GM19438 (cell line): ENCODE measurements around the gene KRR1.

Experiments used
- ATAC-seq: cut with Tn5 transposase; IDR thresholded peaks from one replicate; pipeline ENCODE4 v1.9.1; 2021; ENCODE audit warnings: low read depth; ENCODE audit not compliant: unreplicated experiment

The KRR1 gene

DNA sequence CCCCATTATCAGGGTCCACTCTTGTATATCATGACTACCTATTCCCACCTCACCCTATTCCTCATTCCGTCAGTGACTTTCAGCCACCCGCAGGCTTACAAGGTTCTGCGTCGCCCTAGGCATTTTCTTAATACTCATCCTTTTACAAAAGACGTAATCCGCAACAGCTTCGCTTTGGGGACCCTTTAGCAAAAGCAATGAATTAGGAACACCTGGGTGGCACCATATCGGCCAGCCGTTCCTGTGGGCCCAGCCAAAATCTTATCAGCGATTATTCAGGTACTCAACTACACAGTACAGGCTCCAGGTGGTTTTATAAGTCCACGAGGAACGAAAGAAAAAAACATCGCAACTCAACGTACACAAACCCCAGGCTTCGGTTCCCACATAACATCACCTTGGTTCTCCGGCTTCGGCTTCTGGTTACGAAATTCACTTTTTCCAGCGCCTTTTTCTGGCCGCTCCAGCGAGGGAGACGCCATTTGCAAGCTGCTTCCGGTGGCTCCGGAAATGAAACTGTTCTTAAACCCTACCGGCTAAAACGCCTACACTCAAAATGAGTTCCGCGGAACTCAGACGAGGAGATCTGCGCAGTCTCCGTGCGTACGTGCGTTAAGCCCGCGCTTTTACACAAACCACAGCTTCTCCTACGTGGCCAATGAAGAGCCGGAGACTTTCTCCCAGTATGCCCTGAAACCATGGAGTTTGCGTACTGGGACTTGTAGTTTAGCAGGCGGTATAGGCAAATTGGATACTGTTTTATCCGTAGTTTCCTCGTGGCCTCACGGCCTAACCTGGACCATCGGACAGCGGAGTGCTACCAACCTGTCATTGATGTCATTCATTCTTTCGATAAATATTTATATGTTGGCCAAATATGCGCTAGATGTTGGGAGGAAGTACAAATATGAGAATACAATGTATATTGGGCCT is at the start of gene KRR1:
TSS of gene KRR1 (minus strand) at position 494 of the 933 bp plus-strand sequence. CDS start at position 482, 12 bp downstream.
- peak; percentile 99 for ATAC-seq

DNA sequence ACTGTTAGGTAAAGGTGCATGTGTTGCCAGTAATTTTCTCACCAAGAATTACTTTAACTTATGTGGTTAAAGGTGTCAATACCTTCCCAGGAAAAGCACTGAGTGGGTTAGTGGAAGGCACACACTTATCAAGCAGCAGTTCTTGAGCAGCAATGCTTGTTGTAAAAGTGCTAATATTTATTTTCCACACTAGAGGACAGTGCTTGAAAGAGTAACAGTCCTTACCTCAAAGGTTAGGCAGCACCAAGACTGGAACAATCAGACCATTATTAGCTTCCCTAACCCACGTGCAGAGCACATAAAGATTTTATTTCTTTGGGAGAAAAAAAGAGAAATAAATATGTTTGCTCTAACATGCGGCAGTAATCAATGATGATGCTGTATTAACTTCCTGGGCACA is 48.8 kb upstream of the KRR1 start:
- no peak for ATAC-seq

DNA sequence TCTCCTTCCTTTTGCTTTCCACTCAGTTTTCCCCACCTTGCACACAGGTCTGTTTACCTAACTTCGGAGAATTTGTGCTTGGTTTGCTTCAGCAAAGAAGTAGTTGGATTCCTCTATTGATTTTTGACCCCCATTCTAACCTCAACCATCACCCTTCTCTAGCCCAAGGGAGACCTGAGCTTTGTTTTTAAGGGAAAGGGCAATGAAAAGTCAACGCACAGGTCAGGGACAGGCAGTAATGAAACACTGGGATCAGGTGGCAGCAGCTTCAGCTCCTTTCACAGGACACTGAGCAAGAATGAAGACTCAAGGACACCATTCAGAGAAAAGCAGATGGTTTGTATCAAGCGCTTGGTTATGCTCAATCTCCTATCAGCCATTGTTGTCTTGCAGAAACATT is 46.9 kb upstream of the KRR1 start:
- no peak for ATAC-seq

DNA sequence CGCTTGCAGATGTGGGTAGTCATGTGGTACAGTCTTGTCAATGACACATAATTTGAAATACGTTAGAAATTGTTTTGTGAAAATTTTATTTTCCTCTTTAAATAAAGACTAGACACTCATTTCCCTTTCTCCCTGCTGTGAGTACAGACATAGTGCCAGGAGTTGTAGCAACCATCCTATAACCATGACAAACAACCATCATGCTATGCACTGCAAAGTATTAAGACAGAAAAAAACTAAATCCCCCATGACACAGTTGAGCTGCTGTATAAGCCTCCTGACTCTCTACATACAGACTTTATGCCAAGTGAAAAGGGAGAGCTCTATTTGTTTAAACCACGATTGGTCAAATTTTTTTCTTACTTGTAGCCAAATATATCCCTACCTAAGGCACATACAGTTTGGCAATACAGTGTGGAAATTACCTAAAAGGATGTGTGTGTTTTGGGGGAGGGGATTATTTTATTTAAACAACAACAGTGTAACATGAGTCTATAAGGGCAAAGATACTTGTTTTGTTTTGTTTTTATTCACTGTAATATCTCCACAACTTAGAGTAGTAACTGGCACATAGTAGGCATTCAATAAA is 45.0 kb upstream of the KRR1 start:
- ATAC-seq = no peak

DNA sequence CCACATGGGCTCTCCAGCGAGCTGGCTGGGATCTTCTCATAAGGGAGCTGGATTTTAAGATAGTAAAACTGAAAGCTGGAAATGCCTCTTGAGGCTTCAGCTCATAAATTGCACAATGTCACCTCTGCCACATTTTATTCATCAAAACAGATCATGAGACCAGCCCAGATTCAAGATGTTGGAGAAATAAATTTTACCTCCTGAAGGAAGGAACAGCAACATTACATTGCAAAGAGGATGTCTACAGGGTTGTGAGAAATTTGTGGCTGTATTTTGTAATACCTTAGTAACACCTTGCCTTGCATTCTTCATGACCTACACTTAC is 43.1 kb upstream of the KRR1 start:
- ATAC-seq = no peak

DNA sequence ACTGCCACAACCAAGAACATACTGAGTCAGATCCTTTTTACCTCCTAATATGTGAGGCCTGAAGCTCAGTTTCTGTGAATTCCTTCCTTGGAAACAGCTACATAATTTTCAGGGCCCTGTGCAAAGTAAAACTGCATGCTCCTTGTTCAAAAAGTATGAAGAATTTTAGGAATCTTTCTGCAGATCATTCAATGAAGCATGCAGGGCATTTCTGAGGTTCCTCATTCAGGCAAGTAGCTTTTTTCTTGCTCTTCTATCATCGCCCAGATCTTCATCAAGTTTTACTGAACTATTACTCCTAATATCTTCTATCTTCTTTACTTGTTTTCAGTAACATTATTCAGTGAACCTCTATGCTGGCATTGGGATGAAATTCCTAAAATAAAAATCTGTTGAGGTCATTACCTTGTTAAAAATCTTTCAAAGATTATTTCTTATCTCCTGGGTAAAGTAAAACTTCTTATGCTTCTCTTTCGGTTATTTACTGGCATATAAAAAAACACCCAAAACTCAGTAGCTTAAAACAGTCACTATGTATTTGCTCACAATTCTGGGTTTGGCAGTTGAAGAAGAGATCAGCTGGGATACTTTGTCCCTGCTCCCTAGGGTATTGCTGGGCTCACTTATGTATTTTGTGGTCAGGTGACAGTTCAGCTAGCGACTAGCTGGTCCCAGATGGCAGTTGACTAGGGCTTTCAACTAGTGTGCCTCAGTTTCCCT is 42.6 kb upstream of the KRR1 start:
- ATAC-seq = no peak

DNA sequence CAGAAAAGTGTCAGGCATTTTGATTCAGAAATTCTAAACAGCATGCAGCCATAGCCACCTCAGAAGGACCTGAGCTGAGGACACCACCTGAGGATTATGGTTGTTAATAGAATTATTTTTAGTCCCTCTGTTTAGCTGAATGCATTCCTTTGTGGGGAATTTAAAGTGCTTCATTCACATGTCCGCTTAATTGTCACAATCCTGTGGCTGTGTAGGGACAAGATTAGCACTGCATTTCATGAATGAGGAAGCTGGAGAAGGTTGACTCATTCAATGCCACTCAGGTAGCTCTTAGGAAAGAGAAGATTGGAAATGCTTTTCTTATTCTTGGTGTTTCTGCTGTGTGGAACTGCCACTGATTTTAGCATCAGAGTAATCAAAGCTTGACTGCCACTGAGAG is 42.0 kb upstream of the KRR1 start:
- no peak for ATAC-seq

DNA sequence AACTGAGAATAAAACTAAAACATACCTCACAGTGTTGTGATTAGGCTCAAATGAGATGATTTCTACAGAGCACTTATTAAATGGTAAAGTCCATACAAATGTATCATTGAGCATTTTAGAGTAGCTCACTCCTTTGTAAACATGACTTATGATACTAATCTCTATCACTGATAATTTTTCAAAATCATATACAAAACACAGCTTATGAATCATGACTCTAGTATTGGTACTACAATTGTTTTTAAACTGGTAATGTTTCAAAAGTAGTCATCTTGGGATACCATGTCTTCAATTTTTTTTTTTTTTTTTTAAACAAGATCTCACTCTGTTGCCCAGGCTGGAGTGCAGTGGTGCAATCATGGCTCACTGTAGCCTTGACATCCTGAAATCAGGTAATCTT is 40.1 kb upstream of the KRR1 start:
- ATAC-seq = no peak

DNA sequence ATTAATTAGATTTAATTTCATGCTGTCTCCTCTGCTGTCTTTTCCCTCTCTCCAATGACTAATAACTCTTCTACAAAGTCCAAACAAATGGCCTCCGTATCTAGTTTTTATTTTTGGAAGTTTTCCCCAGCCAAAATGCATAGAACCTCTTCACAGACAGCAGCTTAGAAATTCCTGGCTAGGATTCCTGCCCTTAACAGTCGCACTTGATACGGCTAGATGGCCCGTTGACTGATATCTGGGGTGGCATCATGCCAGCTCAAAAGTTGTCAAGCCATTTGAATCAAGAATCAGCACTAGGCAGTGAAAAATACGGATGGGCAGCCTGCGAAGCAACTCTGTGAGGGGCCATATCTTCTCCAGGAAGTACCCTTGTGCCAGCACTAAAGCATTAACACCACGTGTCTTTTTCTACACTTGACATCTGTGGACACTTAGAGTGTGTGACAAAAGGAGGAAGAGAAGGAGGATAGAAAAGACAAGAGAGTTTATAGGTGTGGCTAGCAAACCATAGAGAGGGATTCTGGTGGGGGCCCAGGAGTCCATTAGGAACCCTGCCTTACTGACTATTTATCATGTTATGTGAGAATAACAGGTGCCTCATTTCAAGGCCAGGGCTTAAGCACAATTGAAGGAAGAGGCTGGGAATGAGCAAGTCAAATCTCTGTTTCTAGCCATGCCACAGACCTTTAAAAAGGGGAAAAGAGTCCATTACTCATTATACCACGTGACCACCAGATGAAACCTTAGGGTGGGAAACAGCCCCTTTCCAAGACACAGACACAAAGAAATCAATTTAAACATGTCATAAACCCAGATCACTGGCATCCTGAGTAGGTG is 39.2 kb upstream of the KRR1 start:
- ATAC-seq = no peak

DNA sequence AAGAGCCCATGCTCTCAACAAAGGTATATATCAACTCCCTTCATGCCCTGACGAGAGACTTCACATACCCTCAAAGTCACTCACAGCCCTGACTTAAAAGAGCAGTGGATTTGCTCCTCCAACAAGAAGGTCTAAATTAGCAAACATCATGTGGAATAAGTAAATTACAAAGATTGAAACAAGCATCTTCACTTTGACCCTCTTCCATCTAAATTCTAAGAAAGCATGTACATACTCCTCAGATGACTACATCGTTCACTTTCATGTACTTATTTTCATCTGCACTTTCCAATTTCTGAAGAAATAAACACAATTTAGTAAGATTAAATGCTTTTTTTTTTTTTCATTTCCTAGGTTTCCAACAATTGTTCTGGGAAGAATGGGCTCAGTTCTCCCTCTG is 38.6 kb upstream of the KRR1 start:
- no peak for ATAC-seq

DNA sequence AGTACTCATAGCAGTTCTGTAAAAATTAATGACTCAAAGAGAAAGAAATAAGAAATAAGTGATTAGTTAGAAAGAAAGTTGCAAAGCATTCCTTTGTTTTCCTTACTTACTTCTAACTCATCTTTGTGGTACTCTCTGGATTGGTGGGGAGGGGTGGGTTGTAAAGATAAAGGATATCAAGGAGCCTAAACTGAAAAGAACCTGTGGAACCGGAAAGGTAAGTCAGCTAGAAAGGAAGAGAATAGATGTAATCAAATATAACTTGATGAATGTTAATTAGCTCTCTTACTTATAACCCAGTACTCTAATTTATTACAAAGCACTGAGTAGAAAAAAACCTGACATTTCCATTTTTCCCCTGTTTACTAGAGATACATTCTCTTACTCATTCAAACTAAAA is 37.5 kb upstream of the KRR1 start:
- no peak for ATAC-seq

DNA sequence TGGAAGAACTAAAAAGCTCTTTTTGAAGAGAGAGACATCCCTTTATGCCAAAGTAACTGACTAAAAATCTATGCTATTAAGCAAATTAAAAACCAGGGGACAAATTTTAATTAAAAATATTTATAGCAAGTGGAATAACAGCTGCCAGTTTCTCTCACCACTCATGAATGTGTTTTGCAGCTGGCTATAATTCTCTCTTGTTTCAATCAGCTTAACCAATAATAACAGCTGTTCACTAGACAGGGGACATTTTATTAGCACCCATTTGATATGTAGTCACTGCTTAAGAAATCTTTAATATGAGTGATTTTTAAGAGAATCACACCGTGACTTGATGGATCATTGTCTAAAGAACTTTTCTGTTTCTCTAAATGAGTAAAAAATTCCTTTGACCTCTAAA is 34.2 kb upstream of the KRR1 start:
- no peak for ATAC-seq

DNA sequence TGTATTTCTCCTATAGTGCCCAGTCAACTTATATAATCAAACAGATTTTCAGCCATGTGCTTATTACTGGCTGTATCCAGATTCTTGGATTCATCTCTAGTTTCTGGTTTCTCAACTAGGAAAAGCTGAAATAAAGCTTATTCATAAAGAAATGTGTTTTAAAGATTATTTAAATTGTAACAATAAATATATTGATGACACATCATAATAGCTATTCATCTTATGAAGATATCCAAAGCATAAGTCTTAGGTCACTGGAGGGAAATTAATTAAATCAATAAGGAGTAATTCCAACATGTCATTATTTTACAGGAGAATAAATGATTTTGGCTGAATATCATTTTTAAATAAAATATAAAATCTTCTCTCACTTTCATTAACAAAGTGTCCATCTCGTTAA is 32.1 kb upstream of the KRR1 start:
- ATAC-seq = no peak

DNA sequence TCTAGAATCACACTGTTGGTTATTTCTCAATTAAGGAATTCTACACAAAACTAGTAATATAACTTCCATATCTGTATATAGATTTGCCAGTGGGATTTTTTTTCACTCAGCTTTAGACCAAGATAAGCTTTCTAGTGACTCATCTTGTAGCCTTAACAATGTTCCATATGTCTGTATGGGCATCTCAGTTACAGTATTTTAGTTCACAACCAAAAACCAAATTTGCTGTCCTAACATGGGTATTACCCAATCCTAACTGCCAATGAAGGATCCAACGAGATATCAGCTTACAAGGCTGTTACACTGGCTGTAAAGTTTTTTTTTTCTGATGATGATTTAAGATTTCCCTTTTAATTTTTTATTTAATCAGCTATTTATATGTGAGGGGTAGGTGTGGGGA is 31.5 kb upstream of the KRR1 start:
- ATAC-seq = no peak

DNA sequence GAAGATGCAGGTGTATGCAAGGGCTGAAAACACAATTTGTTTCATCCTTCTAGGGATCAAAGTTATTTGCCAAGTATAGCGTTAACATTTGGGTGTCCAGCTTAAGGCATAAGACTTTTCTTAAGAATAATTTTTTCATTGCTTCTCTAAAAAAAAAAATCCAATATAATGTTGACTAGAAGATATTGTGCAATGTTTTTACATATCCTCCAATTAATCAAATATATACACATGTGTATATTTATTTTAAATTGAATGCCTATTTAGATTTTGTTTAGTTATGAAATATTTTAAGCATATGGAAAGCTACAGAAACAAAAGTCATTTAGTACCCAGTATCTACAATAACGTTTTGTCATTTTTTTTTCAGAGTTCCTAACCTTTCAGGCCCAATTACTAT is 28.5 kb upstream of the KRR1 start:
- no peak for ATAC-seq

DNA sequence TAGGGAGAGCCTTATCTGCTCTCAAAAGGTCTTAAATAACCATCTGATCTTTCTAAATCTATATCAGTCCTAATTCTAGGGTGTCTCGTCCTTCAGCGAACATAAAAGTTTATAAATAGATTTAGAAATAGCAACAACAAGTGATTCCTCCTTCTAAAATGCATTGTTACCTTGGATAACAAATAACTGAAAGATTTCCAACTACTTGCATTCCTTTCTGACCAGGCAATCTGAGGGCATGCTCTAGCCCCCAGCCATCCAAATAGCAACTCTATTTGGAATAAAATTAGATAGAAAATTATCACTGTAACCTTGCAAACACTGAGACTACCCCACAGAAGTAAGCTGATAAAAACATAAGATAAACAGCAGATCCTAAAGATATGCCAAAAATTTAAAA is 21.8 kb upstream of the KRR1 start:
- ATAC-seq = no peak

DNA sequence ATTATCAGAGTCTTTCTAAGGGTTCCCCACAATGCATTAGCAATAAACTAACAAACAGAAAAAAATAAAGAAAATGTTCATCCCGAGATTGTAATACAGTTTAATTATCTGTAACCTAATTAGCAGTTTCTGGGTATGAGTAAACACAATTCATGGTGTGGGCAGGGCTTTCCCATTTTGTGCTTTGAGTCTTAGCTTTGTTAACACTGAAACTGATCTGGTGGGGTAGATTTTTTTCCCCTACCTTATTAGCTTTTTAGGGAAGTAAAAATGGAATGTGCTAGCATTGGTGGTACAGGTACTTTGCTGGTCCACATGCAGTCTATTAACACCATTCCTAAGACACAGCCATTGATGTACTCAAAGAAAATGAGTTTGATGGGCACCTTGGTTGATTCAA is 18.4 kb upstream of the KRR1 start:
- ATAC-seq = no peak

DNA sequence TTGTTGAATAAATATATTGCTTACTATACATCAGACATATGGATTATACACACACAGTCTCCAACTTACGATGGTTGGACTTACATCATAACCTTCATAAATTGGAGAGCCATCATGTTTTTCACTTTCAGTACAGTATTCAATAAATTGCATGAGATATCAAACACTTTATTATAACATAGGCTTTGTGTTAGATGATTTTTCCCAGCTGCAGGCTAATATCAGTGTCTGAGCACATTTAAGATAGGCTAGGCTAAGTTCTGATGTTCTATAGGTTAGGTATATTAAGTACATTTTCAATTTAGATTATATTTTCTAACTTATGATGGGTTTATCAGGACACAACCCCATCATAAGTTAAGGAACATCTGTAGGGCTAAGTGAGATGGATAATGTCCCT is 17.9 kb upstream of the KRR1 start:
- ATAC-seq = no peak

DNA sequence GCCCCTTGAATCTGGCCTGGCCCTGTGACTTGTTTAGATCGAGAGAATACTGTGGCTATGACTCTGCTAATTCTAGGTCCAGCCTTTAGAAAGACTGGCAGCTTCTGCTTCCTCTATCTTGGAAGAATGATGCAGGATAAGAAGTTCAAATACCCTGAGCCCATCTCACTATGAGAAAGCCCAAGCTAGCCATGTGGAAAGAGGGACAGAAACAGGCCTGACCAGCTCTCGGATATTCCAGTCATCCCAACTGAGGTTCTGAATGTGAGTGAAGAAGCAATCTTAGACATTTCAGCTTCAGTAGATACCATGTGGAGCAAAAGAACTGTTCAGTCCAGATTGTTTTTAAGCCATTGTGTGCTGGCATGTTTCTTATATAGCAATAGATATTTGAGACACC is 17.3 kb upstream of the KRR1 start:
- ATAC-seq = no peak

DNA sequence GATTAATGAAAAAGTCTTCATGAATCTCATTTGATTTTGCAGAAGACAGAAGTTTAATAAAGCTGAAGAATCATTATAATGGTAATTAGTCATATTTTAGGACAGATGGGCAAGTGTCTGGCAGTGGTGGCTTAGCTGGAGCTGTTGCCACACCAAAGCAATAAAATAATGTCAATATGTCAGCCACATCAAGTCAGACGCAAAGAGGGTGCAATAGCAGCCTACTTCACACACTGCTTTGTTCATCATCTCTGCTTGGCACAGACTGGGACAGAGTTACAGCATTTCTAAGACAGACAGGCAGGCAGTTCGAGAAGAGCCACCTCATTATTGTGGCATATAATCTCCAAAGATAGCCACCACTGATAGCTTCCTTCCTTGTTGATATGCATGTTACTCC is 16.9 kb upstream of the KRR1 start:
- ATAC-seq = no peak
